Measurements from ENCODE around the gene TEX101.
"Not testable (repeated sequence)": the region's sequence is repeated elsewhere in the genome, so short reads cannot be mapped to it uniquely, and the experiment has no call there.

TEX101 gene, protein sequence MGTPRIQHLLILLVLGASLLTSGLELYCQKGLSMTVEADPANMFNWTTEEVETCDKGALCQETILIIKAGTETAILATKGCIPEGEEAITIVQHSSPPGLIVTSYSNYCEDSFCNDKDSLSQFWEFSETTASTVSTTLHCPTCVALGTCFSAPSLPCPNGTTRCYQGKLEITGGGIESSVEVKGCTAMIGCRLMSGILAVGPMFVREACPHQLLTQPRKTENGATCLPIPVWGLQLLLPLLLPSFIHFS

DNA sequence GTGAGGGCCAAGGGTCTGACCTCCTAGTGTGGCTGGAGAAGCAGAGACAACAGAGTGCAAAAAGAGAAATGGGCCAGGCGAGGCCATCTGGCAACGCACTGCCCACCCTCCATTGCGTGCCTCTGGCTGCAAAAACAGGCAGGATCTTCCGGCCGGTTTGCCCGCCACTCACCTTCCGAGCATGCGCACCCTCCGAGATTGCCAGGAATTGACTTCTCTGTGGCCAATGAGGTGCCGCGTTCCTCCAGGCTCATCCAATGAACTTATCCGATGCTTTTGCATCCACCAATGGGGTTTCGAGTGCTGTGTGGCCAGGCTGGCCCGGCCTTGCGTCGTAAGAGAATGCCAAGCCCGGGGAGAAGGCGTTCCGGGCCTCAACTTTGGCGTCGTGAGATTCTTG lies at the start of gene TEX101:
Gene TEX101 (plus strand): TSS at position 337 of the 400 bp plus-strand sequence. CDS start 1,030 bp downstream, outside the sequence.
- no peak for DNase-seq (ENCODE audit: low read depth in 2 of 2)

DNA sequence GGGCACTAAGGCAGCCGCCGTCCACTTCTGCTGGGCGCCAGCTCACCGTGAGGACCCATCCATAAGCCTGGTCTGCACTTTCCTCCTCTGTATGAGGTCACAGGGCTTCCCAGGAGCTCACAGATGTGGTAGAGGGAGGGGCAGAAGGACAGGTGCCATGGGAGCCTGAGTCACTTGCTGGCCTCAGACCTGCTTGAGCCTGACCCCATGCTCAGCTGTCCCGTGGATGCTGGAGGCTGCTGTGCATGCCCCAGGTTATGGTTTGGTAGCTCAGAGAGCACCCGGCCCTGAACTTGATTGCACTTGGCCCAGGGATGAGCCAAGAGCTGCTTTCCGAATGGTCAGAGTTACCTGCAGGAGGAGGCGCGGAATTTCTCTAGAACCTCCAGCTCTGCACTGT lies 49.0 kb upstream of the TEX101 start:
- DNase-seq (ENCODE audit: low read depth in 2 of 2) = not testable (repeated sequence)

DNA sequence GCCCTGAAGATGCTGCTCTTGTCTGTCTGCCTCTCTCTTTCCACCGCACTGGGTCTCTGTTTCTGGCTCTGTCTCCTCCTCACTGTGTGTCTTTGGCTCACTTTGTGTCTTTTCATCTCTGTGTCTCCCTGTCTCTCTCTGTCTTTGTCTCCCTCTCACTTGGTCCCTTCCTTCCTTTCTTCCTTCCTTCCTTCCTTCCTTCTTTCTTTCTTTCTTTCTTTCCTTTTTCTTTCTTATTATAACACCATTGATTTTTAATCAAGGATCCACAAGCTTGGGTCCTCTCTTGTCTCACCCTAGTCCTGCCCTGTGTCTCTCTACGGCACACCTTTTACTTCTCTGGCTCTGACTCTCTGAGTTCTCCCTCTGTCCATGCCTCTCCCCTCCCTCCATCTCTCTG lies 46.9 kb upstream of the TEX101 start:
- no peak for DNase-seq (ENCODE audit: low read depth in 2 of 2)

DNA sequence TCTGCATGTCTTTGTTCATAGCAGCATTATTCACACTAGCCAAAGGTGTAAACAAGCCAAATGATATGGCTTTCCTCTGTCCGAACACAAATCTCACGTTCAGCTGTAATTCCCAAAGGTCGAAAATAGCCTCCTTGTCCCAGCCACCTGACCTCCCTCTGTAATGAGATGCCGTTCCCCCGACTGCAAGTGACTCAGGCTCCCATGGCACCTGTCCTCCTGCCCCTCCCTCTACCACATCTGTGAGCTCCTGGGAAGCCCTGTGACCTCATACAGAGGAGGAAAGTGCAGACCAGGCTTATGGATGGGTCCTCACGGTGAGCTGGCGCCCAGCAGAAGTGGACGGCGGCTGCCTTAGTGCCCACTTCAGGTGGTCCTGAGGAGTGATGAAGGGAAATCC lies 45.8 kb upstream of the TEX101 start:
- DNase-seq (ENCODE audit: low read depth in 2 of 2) = not testable (repeated sequence)

DNA sequence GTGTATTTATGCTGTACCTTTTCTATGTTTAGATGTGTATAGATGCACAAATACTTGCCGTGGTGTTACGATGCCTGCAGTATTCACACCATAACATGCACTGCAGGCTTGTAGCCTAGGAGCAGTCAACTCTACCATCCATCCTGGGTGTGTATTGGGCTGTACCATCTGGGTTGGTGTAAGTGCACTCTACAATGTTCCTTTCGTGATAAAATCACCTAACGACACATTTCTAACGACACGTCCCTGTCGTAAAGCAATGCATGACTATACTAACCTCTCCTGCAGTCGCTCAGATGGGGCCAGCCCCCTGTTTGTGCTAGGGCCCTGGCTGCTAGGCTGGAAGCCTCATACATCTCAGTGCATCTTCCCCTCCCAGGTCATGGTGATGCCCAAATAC lies 42.8 kb upstream of the TEX101 start:
- DNase-seq (ENCODE audit: low read depth in 2 of 2) = no peak

DNA sequence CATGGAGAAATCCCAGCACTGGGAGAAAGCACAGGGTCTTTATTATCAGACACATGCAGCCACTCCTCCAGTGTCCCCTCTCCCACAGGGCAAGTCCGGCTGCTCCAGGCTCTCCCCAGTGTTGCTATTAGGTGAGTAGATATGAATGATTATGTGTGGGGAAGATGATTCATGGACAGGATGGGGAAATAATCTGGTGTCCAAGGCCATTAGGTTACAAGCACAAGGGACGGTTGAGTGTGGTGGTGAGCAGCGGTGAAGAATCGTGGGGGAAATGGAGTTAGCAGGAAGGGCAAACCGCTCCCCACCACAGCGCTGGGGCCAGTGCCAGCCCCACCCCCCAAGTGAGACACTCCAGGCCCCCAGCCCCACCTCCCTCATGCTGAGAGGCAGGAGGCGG lies 42.2 kb upstream of the TEX101 start:
- DNase-seq (ENCODE audit: low read depth in 2 of 2) = no peak

DNA sequence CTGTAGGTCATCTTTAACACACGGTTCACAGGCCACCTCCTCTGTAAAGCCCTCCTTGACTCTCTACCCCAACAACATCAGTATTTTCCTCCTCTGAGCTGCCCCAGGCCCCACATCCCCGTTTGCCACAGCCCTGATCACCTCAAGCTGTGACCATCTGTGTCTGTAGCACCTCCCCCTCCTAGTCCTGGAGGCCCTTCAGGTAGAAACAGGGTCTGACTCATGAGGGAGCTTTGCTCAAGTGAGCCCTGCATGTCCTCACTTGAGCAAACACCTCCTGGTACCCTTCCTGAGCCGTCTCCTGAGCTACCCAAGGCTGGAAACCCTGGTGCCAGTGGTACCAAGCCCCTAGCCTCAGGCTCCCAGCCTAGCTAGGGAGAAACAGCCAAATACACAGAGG lies 37.1 kb upstream of the TEX101 start:
- DNase-seq (ENCODE audit: low read depth in 2 of 2) = not testable (repeated sequence)

DNA sequence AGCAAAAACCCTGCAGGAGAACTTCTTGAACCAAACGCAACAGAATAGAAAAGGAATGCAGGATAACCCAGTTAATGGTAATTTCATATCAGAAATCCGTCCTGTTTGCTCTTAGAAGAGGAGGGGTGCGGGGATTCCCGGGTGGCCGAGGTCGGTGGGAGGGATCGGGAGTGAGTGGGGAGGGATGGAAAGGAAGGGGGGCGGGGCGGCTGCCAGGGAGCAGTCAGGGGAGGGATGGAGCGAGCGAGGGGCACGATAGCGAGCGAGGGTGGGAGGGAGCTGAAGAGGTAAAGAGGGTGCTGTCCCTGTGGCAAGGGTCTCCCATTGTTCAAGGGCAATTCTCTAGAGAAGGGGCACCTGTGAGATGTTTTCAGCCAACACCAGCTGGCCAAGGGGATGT lies 34.7 kb upstream of the TEX101 start:
- no peak for DNase-seq (ENCODE audit: low read depth in 2 of 2)

DNA sequence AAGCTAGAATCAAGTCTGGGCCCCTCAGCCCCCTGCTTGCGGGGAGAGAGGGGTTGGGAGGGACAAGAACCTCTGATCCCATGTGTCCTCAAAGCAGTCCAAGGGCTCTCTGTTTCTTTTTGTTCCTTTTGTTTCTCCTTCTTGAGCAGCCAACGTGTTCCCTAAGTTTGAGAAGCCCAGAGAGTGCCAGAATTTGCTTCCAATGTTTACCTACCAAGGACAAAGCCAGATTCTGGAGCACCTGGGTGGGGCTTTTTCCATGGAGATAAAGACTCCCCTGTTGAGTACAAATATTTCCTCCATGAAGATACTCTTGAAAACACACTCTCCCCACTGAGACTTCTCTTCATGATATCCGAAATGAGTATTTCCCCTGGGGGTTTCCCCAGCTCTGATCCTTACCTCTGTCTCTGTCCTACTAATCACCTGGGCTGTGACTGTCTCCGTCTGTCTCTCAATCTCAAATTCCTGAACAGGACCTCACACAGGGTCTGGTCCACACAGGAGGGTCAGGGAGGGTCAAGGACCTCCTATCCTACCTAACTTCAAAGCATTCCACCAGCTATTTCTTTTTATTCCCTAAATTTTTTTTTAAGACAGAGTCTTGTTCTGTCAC lies 33.8 kb upstream of the TEX101 start:
- no peak for DNase-seq (ENCODE audit: low read depth in 2 of 2)

DNA sequence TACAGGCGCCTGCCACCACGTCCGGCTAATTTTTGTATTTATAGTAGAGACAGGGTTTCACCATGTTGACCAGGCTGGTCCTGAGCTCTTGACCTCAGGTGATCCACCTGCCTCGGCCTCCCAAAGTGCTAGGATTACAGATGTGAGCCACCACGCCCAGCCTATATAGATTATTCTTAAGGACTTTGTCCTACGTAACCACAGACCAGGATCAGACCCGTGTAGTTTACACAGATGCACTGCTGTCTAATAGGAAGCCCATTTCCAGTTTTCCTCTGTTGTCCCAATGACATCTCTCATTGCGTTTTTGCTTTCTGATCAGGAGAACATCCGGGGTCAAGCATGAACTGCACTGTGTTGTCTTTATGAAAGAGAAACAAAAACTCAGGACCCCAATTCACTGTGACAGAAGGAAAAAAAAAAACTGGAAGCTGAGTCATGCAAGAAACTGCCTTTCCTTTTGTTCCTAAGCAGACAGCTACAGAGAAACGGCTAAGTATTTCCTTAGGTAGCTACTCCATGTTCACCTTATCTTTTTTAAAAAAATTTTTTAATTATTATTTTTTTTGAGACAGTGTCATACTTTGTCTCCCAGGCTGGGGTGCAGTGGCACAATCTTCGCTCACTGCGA lies 32.0 kb upstream of the TEX101 start:
- not testable (repeated sequence) for DNase-seq (ENCODE audit: low read depth in 2 of 2)

DNA sequence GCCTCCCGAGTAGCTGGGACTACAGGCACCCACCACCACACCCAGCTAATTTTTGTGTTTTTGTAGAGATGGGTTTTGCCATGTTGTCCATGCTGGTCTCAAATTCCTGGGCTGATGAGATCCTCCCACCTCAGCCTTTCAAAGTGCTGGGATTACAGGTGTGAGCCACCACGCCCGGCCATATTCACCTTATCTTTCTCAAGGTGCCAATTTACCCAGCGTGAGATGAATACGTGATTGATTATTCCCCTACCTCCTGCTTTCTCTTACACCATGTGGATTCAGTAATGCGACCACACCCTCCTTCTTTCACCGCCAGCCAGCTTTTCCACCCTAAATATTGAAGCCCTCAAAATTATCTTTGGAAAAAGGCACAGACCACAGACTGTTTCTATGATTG lies 31.4 kb upstream of the TEX101 start:
- DNase-seq (ENCODE audit: low read depth in 2 of 2) = not testable (repeated sequence)

DNA sequence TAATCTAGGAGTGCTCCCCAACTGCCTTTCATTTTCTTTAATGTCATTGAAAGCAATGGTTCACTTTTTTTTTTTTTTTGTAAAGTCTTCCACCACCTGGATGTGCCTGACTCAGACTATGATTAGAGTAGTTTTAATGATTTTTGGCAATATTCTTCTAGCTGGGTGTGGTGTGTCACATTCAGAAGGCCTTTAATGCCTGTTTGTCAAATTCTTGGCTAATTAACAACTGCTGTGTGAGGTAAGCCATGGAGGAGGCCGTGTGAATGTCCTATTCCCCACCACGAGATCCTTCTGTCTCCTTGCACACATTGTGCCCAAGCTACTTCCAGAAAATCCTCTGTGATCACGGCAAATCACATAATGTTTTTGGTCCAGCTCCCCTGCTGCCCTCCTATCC lies 30.9 kb upstream of the TEX101 start:
- not testable (repeated sequence) for DNase-seq (ENCODE audit: low read depth in 2 of 2)

DNA sequence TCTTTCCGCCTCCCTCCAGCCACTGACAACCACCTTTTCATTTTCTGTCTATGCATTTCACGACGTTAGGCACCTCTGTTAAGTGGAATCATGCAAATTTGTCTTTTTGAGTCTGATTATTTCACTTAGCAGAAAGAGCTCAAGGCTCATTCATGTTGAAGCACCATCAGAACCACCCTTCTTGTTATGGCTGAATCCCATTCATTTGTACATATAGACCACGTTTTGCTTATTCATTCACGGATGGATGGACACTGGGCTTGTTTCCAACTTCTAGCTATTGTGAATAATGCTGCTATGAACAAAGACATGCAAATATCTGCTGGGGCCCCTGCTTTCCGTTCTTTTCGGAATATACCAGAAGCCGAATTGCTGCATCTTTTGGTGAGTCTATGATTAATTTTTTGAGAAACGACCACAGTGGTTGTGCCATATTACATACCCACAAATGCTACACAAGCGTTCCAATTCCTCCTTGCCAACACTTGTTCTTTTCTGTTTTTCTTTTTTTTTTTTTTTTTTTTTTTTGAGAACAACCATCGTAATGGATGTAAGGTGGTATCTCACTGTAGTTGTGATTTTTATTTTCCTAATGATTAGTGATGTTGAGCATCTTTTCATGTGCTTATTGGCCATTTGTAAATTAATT lies 23.7 kb upstream of the TEX101 start:
- not testable (repeated sequence) for DNase-seq (ENCODE audit: low read depth in 2 of 2)

DNA sequence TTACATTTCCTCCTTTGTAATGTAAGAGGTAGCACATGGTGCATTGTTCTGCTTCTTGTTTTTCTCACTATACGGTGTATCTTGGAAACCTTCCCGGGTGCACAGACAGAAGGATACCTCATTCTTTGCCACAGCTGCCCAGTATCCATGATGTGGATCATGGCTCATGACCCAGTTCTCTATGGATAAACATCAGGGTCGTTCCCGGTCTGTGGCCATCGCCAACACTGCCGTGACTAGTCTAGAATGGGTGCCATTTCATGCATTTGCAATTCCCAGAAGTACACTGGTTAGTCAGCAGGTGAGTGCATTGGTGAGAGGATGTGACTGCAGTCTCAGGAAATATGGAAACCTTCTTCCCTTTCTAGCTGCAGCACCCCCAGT lies 23.1 kb upstream of the TEX101 start:
- not testable (repeated sequence) for DNase-seq (ENCODE audit: low read depth in 2 of 2)

DNA sequence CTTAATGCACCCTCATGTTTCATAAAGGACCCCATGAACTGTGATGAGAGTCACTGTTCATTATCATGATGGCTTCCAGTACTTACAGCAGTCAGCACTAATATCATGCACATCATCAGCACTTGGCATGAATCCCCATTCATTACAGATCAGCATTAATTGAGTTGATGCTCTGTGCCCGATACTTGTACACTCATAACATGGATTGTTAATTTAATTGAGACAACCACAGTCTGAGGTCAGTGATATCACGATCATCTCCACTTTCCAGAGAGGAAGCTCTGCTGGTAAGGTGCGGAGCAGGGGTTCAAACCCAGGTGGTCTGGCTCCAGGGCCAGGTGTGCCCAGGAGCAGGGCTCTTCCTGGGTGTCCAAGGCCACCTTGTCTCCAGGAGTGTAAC lies 21.2 kb upstream of the TEX101 start:
- DNase-seq (ENCODE audit: low read depth in 2 of 2) = not testable (repeated sequence)

DNA sequence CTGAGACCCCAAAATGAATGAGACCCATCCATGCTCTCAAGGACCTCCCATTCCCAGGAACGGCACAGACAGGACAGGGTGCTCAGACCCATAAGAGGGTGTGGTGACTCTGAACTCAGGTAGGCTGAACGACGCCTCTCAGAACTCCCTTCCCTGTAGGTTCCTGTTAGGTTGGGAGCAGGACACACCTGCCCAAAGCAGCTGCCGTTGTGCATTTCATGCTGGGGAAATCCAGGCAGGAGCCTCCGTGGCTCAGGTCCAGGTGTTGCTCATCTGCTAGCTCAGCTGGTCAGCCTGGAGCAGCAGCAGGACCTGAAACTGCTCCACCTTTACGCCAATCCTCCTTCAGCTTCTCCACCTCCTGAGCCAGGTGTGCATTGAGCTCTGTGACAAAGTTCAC lies 19.1 kb upstream of the TEX101 start:
- no peak for DNase-seq (ENCODE audit: low read depth in 2 of 2)

DNA sequence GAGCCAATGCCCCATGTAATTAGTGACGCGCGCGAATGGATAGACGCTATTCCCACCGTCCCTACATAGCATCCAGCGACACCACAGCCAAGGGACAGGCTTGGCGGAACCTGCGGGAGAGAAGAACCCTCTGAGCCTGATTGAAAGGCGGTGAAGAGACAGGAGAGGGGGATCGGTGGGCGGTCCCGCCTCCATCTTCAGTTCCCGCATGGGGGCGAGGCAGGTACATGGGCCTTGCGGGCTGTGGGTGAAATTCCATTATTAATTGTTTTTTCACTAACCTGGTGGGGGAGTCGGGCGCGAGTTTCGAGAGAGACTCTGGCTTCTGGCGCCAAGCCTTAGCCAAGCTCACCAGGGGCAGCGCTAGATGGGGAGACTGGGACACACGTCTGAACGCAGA lies 8.4 kb upstream of the TEX101 start:
- DNase-seq (ENCODE audit: low read depth in 2 of 2) = no peak

DNA sequence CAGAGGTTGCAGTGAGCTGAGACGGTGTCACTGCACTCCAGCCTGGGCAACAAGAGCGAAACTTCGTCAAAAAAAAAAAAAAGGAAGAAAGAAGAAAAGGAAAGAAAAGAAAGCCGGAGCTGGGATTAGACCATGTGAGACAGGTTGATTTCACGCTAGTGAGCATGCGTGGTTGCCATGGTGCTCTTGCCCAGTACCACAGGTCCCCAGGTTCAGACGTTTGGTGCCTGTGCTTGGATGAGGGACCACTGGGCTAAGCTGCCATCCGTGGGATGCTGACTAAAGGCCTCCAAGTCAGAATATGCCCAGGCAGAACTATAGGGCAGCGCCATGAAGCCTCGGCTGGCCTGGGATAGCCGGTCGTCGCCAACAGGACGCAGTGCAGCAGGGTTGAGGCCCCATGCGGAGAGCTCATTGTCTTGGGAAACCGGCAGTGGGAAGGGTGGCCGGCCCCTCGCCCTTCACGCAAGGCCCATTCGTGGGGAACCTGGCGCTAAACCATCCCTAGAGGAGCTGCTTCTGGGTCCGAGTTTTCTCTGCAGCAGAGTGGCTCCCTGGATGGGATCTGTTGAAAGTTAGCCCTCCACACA lies 7.2 kb upstream of the TEX101 start:
- DNase-seq (ENCODE audit: low read depth in 2 of 2) = no peak

DNA sequence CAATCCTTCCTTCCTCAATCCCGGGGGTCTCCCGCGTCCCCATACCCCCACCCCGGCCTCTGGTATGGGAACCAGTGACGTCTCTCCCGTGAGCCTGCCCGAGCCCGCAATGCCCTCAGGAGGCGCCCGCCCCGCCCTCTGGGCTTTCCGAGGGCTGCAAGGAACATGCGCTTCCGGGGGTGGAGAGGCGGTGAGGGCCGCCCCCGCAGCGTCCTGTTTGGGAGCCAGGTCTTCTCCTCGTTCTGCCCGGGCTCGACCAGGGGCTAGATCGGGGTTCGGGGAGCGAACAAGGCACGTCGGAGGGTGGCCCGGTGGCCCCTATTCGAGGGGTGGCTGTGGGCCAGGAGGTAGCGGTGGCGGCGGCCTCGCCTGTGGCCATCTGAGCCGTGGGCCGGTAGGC lies 6.6 kb upstream of the TEX101 start:
- DNase-seq (ENCODE audit: low read depth in 2 of 2) = no peak

DNA sequence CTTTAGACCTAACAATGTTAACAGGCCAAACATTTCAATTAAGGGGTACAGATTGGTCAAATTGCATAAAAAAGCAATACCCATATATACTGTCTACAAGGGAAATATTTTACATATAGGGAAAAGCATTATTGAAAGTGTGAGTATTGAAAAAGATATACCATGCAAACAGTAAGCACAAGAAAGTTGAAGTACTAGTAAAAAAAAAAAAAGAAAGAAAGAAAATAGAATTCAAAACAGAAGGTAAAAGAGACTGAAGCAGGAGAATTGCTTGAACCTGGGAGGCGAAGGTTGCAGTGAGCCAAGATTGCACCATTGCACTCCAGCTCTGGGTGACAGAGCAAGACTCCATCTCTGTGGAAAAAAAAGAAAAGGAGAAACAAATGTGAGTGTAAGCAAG lies 5.3 kb upstream of the TEX101 start:
- no peak for DNase-seq (ENCODE audit: low read depth in 2 of 2)

DNA sequence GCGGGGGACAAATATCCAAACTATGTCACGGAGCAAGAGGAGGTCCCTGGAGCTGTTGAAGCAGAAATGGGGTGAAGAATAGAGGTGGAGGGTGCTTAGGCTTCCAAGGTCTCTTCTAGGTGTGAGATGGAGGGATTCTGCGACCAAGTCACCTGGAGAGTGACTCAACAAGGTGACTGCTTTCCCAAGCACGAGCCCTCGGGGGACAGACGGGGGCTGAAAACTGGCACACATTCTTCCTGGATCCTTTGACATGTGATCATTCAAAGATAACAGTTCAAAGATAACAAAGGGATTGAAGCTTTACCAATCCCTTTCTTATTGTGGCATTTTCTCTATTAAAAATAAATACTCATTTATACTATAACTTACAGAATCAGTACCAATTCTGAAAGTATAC lies 2.2 kb upstream of the TEX101 start:
- no peak for DNase-seq (ENCODE audit: low read depth in 2 of 2)

DNA sequence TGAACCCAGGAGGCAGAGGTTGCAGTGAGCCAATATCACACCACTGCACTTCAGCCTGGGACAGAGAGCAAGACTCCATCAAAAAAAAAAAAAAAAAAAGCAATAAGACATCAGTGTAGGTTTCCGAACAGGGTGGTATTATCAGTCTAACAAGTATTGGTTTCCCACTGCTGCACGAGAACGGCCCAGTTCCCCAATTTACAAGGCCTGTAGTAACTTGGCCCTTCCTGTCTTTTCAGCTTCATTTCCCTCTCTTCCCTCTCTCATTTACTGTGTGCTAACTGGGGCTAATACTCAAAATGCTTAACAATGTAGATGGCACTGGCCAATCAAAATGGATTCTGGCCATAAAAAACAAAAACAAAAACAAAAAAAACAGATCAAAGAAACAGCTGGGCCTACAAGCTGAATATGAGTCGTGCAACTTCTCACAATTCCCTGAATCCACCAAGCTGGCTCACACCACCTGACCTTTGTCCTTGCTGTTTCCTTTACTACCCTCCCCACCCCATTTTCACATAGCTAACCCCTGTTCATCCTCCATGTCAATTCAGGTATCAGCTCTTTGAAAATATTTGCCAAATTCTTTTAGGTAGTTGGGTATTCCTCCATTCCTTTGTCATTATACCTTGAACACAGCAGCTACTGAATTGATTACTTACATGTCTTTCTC lies 2.4 kb downstream of the TEX101 start:
- no peak for DNase-seq (ENCODE audit: low read depth in 2 of 2)

Measured in stimulated activated CD4-positive, alpha-beta T cell treated with anti-CD3 and anti-CD28 coated beads, Interleukin-4, amount 100 ng/mL, for 48 hours (primary cell).